IgD-negative memory B cell (primary cell): ENCODE data around the gene PRSS27. TPM values are rescaled to one million over a fixed set of nuclear protein-coding genes. Genes with fewer than 3 reads are reported as not detected.
"Not testable (repeated sequence)": the region's sequence is repeated elsewhere in the genome, so short reads cannot be mapped to it uniquely, and the experiment has no call there.

Source experiments
- H3K27ac Mint-ChIP-seq, 3 donors: one replicate each; pipeline ENCODE4 v1.8.0; 2020 to 2022; ENCODE audit warnings: mild to moderate bottlenecking in 3 of 3, mixed read lengths in 3 of 3, moderate library complexity in 1 of 3
- H3K27me3 Mint-ChIP-seq: one replicate; pipeline ENCODE4 v1.8.0; 2021; ENCODE audit warnings: mixed read lengths
- H3K36me3 Mint-ChIP-seq: one replicate; pipeline ENCODE4 v1.8.0; 2020; ENCODE audit warnings: mild to moderate bottlenecking, mixed read lengths
- H3K4me1 Mint-ChIP-seq, 3 donors: one replicate each; pipeline ENCODE4 v1.8.0; 2020 to 2022; ENCODE audit warnings: mixed read lengths in 3 of 3, mild to moderate bottlenecking in 1 of 3
- H3K4me3 Mint-ChIP-seq, 4 donors: one replicate each; pipeline ENCODE4 v1.8.0; 2020 to 2022; ENCODE audit warnings: mild to moderate bottlenecking in 4 of 4, mixed read lengths in 4 of 4, moderate library complexity in 3 of 4
- H3K9me3 Mint-ChIP-seq, 3 donors: one replicate each; pipeline ENCODE4 v1.8.0; 2020 to 2021; ENCODE audit warnings: mixed read lengths in 3 of 3, mild to moderate bottlenecking in 1 of 3
- polyA plus RNA-seq: library from polyadenylated mRNA; unstranded; fragments of 300-500 nt; fragmentation: Illumina TruSeq; gene quantifications from one replicate; pipeline ENCODE4 v1.2.3, GENCODE V29; 2021

The PRSS27 gene
- polyA plus RNA-seq, 1 donor from 2014 or later = not detected

DNA sequence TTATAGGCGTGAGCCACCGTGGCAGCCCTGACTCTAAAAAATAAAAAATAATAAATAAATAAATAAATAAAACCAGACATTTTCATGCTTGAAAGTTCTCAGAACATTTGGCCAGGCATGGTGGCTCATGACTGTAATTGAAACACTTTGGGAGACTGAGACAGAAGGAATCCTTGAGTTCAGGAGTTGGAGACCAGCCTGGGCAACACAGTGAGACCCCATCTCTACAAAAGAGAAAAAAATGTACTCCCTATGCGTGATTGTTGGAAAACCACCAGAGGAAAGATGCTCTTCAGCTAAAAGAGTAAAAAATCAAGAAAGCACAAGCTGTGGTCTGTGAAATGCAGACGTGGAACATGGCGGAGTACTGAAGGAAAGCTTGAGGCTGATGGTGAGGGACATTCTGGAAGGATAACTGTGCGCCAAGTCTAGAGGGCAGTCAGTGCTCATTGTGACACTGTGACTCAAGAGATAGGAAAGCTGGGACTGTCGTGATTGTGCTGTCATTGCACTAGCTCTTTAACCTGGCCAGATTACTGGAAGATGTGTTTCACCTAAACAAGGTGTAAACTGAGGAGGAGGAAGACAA lies 4.2 kb upstream of the PRSS27 start:
- H3K27ac Mint-ChIP-seq = peak overlapping the region in 1 of 3 donors; percentile 14
- peaks cover 0 to 1% (median 0%) of the 10 kb centered on the region in 3 donors for H3K4me1 Mint-ChIP-seq
- H3K4me3 Mint-ChIP-seq = peak overlapping the region in 1 of 4 donors; percentile 3
- no peaks in the 10 kb centered on the region for H3K36me3 Mint-ChIP-seq
- no peaks in the 10 kb centered on the region for H3K9me3 Mint-ChIP-seq
- H3K27me3 Mint-ChIP-seq = peaks cover 6% of the 10 kb centered on the region

DNA sequence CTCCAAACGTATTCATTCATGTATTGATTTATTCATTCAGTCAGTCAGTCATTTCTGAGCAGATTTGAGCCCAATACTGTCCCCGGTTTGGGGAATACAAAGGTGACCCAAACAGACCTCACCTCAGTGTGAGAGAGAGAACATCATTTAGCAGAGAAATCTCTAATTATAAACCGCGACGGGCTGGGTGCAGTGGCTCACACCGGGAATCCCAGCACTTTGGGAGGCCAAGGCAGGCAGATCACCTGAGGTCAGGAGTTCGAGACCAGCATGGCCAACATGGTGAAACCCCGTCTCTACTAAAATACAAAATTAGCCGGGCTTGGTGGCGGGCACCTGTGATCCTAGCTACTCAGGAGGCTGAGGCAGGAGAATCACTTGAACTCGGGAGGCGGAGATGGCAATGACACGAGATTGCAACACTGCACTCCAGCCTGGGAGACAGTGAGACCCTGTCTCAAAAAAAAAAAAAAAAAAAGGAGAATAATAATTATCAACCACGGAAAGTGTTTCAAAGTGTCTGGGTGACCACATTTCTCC lies 1.7 kb upstream of the PRSS27 start:
- peak overlapping the region in 1 of 3 donors; percentile 64 for H3K27ac Mint-ChIP-seq
- H3K4me3 Mint-ChIP-seq = peak overlapping the region; percentile 62 to 85 (median 77)
- not testable (repeated sequence) for H3K9me3 Mint-ChIP-seq, H3K4me1 Mint-ChIP-seq, H3K36me3 Mint-ChIP-seq, H3K27me3 Mint-ChIP-seq

DNA sequence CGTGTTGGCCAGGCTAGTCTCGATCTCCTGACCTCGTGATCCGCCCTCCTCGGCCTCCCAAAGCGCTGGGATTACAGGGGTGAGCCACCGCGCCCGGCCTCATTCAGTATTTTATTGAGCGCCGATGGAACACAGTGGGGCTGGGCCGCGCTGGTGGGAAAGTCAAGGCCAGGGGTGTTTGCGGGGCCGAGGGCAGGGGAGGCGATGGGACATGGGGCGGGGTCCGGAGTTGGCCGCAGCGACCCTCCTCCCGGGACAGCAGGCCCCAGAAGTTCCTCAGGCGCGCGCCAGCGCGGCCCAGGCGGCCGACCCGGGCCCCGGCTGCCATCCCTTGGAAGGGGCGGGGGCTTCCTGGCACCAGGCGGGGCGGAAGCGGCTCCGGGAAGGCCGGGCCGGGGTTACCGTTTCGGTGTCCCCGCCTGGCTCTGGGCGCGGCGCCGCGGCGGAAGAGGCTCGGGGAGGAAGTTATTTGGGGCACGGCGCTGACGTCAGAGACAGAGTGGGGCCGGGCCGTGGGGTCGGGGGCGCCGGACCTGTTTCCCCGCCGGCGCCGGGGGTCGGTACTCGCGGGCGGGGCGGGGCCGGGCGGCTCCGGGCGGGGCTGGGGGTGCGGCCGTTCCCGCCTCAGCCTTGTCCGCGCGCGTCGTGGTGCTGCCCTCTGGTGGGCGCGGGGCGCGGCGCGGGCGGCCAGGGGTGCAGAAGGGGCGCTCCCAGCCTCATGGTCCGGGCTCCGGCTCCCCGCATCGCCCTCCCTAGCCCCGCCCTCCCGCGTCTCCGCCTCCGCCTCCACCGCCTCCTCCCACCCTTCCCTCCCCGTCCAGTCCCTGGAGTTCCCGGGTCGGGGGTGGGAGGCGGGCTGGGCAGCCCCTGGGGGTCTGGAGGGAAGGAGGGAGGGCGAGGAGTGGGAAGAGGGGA lies 952 bp upstream of the PRSS27 start:
- H3K36me3 Mint-ChIP-seq = no peaks in the 10 kb centered on the region
- H3K27ac Mint-ChIP-seq = peak overlapping the region in 2 of 3 donors; percentile 10 to 64
- peaks cover 0 to 1% (median 0%) of the 10 kb centered on the region in 3 donors for H3K4me1 Mint-ChIP-seq
- H3K9me3 Mint-ChIP-seq = no peaks in the 10 kb centered on the region
- H3K27me3 Mint-ChIP-seq = peaks cover 6% of the 10 kb centered on the region
- peak overlapping the region; percentile 50 to 89 (median 81) for H3K4me3 Mint-ChIP-seq

DNA sequence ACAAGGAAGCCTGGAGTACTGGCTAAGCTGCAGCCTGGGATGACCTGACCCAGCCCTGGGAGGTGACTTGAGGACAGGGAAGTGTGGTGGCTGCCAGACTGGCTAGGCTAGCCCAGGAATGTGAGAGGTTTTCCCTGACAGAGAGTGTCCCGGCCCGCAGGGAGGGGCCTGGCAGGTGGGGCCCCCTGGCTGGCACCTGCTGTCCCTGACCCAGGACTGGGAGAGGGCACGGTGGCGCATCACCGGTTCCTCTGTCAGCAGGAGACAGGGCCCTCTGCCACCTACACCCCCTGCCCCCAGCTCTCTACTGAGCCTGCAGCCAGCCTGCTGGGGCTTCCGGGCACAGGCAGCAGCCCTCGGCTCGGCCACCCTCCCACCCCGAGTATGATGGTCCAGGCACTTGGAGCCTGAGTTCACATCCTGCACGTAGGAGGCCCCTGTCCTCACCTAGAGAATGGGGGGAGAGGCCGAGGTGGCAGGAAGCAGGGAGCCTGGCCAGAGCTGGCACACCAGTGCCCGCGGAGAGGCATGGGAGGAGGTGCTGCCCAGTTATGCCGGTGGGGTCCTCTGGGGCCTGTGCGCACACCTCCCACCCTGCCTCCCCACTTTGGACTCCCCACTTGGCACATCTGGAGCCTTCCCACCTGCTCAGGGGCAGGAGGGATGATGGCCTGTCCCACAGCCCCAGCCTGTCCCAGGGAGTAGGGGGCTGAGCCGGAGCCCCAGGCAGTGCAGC lies 528 bp downstream of the PRSS27 start:
- peaks cover 5% of the 10 kb centered on the region for H3K27me3 Mint-ChIP-seq
- H3K27ac Mint-ChIP-seq = no peak overlapping the region
- H3K9me3 Mint-ChIP-seq = no peaks in the 10 kb centered on the region
- peak overlapping the region in 1 of 4 donors; percentile 22 for H3K4me3 Mint-ChIP-seq
- peaks cover 0 to 3% (median 1%) of the 10 kb centered on the region in 3 donors for H3K4me1 Mint-ChIP-seq
- no peaks in the 10 kb centered on the region for H3K36me3 Mint-ChIP-seq

DNA sequence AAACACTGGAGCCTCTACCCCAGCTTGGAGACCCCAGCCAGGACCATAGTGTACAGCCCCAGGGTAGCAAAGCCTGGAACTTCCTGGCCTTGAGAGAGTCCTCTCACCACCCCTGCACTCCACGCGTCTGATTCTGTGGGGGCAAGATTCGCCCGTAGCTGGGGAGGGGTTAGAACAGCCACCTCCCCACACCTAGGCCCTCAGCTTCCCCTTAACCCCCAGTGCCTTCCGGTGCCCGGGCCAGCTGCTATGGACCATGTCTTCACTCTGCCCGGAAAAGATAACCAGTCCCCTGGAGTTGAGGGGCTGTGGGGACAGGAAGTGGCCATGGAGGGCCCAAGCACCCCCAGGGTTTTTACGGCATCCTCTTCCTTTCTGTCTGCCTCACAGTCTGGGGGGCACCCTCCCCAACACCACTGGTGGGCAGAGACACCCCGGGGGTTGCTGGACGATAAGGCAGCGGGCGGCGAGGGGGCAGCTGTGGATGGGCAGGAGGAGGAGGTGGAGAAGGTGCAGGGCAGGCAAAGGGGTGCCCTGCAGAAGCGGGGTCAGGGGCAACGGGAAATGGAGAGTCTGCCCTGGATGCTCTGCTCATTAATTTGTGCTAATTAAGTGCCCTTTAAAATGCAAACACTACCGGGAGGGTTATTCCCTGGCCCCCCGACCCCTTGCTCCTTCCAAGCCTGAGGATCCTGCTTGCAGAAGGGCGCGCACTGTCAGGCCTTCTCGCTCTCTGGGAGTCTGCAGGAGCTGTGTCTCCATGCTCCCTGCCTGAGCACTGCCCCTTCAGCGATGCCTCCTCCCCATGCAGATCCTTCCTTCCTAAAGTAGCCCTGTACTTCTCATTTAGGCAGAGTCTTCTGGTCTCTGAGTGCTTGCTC lies 2.4 kb downstream of the PRSS27 start:
- Mint-ChIP-seq H3K27ac (no peak overlapping the region), H3K36me3 (no peaks in the 10 kb centered on the region), H3K27me3 (peaks cover 4% of the 10 kb centered on the region), H3K9me3 (no peaks in the 10 kb centered on the region), H3K4me1 (peaks cover 0 to 3% (median 1%) of the 10 kb centered on the region in 3 donors), H3K4me3 (peak overlapping the region in 3 of 4 donors; percentile 41 to 52 (median 49))

DNA sequence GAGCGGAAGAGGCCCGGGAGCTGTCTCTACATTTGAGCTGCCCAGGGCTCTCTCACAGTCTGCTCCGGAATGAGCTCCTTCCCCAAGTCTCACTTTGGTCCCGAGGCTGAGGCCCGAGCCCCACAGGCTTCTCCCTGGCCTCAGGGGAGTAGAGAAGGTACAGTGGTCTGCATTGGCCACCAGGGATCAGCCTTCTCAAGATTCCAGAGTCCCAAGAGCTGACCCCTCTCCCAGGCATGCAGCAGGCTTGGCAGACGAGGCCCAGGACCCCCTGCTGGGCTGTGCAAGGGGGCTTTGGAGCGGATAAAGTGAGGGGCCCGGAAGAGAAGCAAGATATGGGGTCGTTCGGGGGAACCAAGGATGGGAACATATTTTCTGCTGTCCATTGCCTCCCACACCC lies 3.1 kb downstream of the PRSS27 start:
- Mint-ChIP-seq H3K27me3 (peaks cover 4% of the 10 kb centered on the region), H3K27ac (no peak overlapping the region), H3K36me3 (no peaks in the 10 kb centered on the region), H3K4me3 (peak overlapping the region in 1 of 4 donors; percentile 52), H3K4me1 (peaks cover 0 to 3% (median 1%) of the 10 kb centered on the region in 3 donors), H3K9me3 (no peaks in the 10 kb centered on the region)

DNA sequence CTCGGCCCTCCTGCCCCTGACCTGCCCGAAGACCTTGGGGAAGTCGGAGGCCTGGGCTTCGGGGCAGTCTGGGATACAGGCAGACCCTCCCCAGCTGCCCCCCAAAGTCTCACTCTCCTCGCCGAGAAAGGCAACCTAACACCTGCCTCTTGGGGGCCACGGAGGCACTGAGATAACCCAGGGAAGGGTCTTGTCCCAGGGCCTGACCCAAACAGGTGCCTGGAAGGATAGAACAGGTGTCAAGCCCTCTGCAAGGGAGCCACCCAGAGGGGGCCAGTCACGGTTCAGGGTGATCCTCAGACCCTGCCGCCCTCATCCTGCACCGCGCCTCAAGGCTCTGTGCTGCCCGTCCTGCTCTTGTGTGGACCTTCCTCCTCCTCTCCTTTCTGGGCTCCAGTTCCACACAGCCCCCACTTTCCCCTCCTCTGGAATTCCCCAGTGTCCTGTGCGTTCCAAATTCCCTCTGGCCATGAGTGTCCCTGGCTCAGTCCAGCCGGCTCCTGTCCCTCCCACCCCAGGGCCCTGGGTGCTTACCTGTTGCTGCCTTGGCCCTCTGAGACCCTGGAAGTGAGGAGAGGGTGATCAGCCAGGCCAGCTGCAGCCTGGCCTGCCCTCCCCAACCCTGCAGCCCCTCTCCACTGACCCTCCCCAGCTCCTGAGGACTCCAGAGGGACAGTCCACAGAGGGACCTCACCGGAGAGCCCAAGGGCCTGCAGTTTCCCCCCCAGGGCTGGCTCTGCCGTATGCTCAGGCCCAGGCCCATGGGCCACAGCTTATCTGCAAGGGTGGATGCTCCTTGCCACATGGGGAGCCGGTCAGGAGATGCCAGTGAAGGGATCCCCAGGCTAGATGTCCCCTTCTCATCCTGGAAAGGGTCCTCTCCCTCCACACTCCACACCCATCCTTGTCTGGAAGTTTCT lies 3.8 kb downstream of the PRSS27 start:
- no peaks in the 10 kb centered on the region for H3K9me3 Mint-ChIP-seq
- H3K27ac Mint-ChIP-seq = no peak overlapping the region
- peaks cover 4% of the 10 kb centered on the region for H3K27me3 Mint-ChIP-seq
- no peaks in the 10 kb centered on the region for H3K36me3 Mint-ChIP-seq
- peak overlapping the region in 1 of 4 donors; percentile 72 for H3K4me3 Mint-ChIP-seq
- H3K4me1 Mint-ChIP-seq = peaks cover 0 to 3% (median 0%) of the 10 kb centered on the region in 3 donors

DNA sequence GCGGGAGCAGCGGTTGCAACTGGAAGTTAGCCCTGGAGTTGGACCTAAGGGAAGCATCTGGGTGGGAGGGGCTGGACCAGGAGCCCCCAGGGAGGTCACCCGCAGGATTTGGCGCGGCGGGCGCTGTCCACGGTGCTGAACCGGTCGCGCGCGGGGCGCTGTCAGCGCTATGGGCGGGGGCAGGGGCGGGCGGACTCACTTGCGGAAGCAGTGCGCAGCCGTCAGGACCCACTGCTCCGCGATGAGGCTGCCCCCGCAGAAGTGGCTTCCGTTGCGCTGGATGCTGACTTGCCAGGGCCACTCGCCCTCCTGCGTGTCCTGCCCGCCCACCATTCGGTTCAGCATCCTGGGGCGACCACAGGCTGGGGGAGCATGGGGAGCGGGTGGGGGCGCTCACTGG lies 4.5 kb downstream of the PRSS27 start:
- no peak overlapping the region for H3K4me3 Mint-ChIP-seq
- peaks cover 0 to 5% (median 0%) of the 10 kb centered on the region in 3 donors for H3K4me1 Mint-ChIP-seq
- no peaks in the 10 kb centered on the region for H3K9me3 Mint-ChIP-seq
- H3K27me3 Mint-ChIP-seq = peaks cover 4% of the 10 kb centered on the region
- no peak overlapping the region for H3K27ac Mint-ChIP-seq
- H3K36me3 Mint-ChIP-seq = no peaks in the 10 kb centered on the region

DNA sequence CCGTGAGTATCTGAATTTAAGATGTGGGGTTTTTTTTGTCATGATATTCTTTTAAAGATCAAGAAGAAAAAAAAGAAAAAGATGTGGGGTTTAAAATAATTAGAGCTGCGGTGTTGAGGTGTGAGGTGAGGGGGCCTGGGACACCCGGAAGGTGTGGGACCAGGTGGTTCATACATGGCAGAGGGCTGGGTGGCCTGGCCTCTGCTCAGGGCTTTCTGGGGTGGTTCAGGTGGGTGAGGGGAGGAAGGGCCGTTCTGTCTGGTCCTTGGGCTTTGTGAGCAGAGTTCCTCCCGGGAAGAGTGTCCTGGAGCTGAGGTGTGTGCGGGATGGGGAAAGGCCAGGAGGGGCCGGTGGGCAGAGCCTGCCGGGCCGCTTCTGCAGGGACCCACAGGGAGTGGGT lies 5.0 kb downstream of the PRSS27 start:
- Mint-ChIP-seq H3K36me3 (no peaks in the 10 kb centered on the region), H3K27me3 (peaks cover 4% of the 10 kb centered on the region), H3K9me3 (no peaks in the 10 kb centered on the region), H3K4me1 (peaks cover 0 to 5% (median 0%) of the 10 kb centered on the region in 3 donors), H3K27ac (peak overlapping the region in 1 of 3 donors; percentile 67), H3K4me3 (no peak overlapping the region)

DNA sequence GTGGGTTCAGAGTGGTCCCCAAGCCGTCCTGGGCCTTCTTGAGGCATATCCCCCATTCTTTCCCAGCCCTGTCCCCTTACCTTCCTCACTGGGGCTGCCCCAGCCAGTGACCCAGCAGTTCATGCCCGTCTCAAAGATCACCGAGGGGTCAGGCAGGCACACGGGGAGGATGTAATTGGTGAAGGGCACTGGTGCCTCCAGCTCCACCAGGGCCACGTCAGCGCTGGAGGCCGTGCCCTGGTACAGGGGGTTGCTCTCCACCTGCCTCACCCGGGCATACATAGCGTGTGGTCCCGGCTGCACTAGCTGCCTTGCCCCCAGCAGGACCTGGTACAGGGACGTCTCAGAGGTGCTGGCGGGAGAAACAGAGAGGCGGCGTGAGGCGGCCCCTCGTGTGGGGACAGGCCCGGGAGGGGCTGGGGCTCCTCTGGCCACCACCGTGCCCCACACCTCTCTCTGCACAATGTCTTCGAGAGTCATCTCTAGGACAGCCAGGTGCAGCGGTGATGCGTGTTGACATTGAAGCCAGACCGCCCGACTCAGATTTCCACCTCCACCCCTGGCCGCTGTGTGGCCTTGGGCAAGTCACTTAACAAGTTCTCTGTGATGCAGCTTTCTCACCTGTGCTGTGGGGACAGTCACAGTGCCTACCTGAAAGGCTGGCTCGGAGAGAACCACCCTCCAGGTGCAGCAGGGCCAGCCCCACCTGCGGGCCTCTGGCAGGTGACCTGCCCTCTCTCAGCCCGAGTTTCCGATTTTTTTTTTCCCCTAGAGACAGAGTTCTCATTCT lies 5.8 kb downstream of the PRSS27 start:
- peak overlapping the region in 1 of 4 donors; percentile 73 for H3K4me3 Mint-ChIP-seq
- H3K9me3 Mint-ChIP-seq = no peaks in the 10 kb centered on the region
- peak overlapping the region in 2 of 3 donors; percentile 58 to 67 for H3K27ac Mint-ChIP-seq
- H3K4me1 Mint-ChIP-seq = peaks cover 0 to 5% (median 0%) of the 10 kb centered on the region in 3 donors
- peaks cover 4% of the 10 kb centered on the region for H3K27me3 Mint-ChIP-seq
- no peaks in the 10 kb centered on the region for H3K36me3 Mint-ChIP-seq

DNA sequence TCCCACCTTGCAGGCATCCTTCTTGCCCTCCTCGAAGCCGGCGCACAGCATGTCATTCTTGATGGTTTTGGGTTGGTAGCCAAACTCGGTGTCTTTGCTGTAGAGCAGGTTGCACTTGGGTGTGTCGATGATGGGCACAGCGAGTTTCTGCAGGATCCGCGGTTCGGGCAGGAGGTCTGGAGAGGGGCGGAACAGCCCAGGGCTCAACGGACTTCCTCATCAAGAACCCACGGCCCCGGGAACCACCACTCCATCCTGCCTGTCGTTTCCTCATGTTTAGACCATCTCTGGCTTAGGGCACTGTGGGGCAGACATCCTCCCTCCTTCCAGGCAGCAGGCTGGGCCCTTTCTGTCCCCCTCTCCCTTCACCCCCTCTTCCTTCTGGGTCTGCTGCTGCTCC lies 6.5 kb downstream of the PRSS27 start:
- H3K4me3 Mint-ChIP-seq = no peak overlapping the region
- peaks cover 4% of the 10 kb centered on the region for H3K27me3 Mint-ChIP-seq
- H3K36me3 Mint-ChIP-seq = no peaks in the 10 kb centered on the region
- peaks cover 0 to 5% (median 0%) of the 10 kb centered on the region in 3 donors for H3K4me1 Mint-ChIP-seq
- peak overlapping the region in 1 of 3 donors; percentile 58 for H3K27ac Mint-ChIP-seq
- no peaks in the 10 kb centered on the region for H3K9me3 Mint-ChIP-seq

DNA sequence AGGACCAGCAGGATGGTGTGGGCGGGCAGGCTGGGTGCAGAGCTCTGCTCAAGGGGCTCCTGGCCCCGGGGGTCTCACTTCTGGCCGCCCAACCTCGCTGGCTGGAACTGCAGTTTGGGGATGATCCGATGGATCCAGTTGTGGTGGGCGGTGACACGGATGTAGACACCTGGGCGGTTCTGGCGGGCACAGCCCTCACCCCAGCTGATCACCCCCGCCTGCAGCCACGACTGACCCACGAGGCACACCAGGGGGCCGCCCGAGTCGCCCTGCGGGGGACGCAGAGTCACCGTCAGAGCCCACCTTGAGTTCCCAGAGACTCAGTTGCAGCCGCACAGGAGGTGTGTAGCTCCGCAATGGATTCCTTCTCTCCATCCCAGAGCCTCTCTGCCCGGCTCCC lies 7.5 kb downstream of the PRSS27 start:
- Mint-ChIP-seq H3K27ac (no peak overlapping the region), H3K4me1 (peaks cover 0 to 5% (median 0%) of the 10 kb centered on the region in 3 donors), H3K9me3 (no peaks in the 10 kb centered on the region)

More for the DNA sequence above, 7.5 kb downstream of the PRSS27 start:
- peaks cover 4% of the 10 kb centered on the region for H3K27me3 Mint-ChIP-seq
- H3K36me3 Mint-ChIP-seq = no peaks in the 10 kb centered on the region
- no peak overlapping the region for H3K4me3 Mint-ChIP-seq
